CD4-positive, alpha-beta T cell (primary cell): ENCODE results near the gene PLEKHM2. TPM values are rescaled to one million over a fixed set of nuclear protein-coding genes. Genes with fewer than 3 reads are reported as not detected.

Experiments
- ATAC-seq: fragments of 200-7000 bp; cut with Tn5 transposase; one replicate; pipeline ENCODE4 v1.10.0; 2022; ENCODE audit warnings: mild to moderate bottlenecking; ENCODE audit not compliant: poor library complexity
- CTCF ChIA-PET: fragments of 350-600 bp; sonication (Branson Sonifier 250); formaldehyde crosslinking; loops from one replicate; lab custom pipeline; 2021; ENCODE audit warnings: antibody characterized with exemption, inconsistent platforms; lab: Charles Lee
- POLR2A ChIA-PET: fragments of 350-600 bp; sonication (Branson Sonifier 250); formaldehyde crosslinking; loops from one replicate; lab custom pipeline; 2021; ENCODE audit warnings: antibody characterized with exemption, inconsistent platforms; lab: Charles Lee
- DNase-seq, 14 experiments: peaks; one replicate each; pipeline ENCODE4 v3.0.0-alpha.2; 2013 to 2020; ENCODE audit warnings: mixed read lengths in 2 of 14
- H3K27ac ChIP-seq, 2 donors: one replicate each; pipeline versions ENCODE4 v1.5.1 to v1.7.0; 2013; ENCODE audit warnings: low read length in 2 of 2, low read depth in 1 of 2, mild to moderate bottlenecking in 1 of 2
- H3K27me3 ChIP-seq, 2 experiments: 1 replicate in 1 of 2; 2 replicates in 1 of 2; pipeline versions ENCODE4 v1.6.1 to v1.7.0; 2013; ENCODE audit warnings: low read length in 2 of 2, control low read depth in 1 of 2, mild to moderate bottlenecking in 1 of 2, moderate library complexity in 1 of 2; ENCODE audit not compliant: insufficient read depth in 2 of 2, control insufficient read depth in 1 of 2
- H3K36me3 ChIP-seq: one replicate; pipeline ENCODE4 v1.6.1; 2013; ENCODE audit warnings: low read length, control low read depth; ENCODE audit not compliant: insufficient read depth
- H3K4me1 ChIP-seq: one replicate; pipeline ENCODE4 v1.6.1; 2013; ENCODE audit warnings: low read length, control low read depth; ENCODE audit not compliant: insufficient read depth
- H3K4me3 ChIP-seq: one replicate; pipeline ENCODE4 v1.5.1; 2013; ENCODE audit warnings: mild to moderate bottlenecking, low read length, moderate library complexity
- H3K9me3 ChIP-seq, 2 experiments: 1 replicate in 1 of 2; 2 replicates in 1 of 2; pipeline versions ENCODE4 v1.6.1 to v1.7.0; 2013; ENCODE audit warnings: low read length in 2 of 2, mild to moderate bottlenecking in 2 of 2, control low read depth in 1 of 2, moderate library complexity in 1 of 2; ENCODE audit not compliant: control insufficient read depth in 1 of 2, insufficient read depth in 1 of 2
- H3K27ac Mint-ChIP-seq: one replicate; pipeline ENCODE4 v1.8.0; 2020; ENCODE audit warnings: mixed read lengths
- H3K27me3 Mint-ChIP-seq: one replicate; pipeline ENCODE4 v1.8.0; 2021; ENCODE audit warnings: mixed read lengths
- H3K36me3 Mint-ChIP-seq: one replicate; pipeline ENCODE4 v1.8.0; 2021; ENCODE audit warnings: low read depth, mixed read lengths
- H3K4me1 Mint-ChIP-seq: one replicate; pipeline ENCODE4 v1.8.0; 2021; ENCODE audit warnings: low read depth, mixed read lengths
- H3K4me3 Mint-ChIP-seq: one replicate; pipeline ENCODE4 v1.8.0; 2020; ENCODE audit warnings: mild to moderate bottlenecking, mixed read lengths
- H3K9me3 Mint-ChIP-seq: one replicate; pipeline ENCODE4 v1.8.0; 2020; ENCODE audit warnings: mixed read lengths
- CTCF ChIP-seq: fragments of 200-600 bp; IDR thresholded peaks from one replicate; pipeline ENCODE4 v1.8.0; 2022; ENCODE audit warnings: antibody characterized with exemption, mild to moderate bottlenecking
- intact Hi-C, 2 experiments: fragments of 100-400 bp; cut with DNase I in 1 of 2; cut with micrococcal nuclease in 1 of 2; formaldehyde crosslinking; loops; one replicate each; pipeline versions ENCODE4 v1.15.1 to v1.9.0; 2023 to 2025; cut with DNase I, micrococcal nuclease
- polyA plus RNA-seq, 2 donors: library from polyadenylated mRNA; unstranded; fragments of 120-200 nt; gene quantifications; one replicate each; pipeline ENCODE4 v1.2.1, GENCODE V29; 2013
- total RNA-seq, 174 experiments: library from RNA in 2 of 174; stranded (reverse) in 2 of 174; gene quantifications; one replicate each; pipeline ENCODE4 v1.2.3 and lab custom pipeline; 2021 to 2026

PLEKHM2 gene
- total RNA-seq (10 to 100 TPM; 77.5 to 82.0 TPM), total RNA-seq (lab: John Stamatoyannopoulos, UW) (70.4 to 155 (median 100) reads per million in 172 experiments)
- 33.3 TPM for polyA plus RNA-seq (2013, experiment 1 of 2)
- 36.2 TPM for polyA plus RNA-seq (2013, experiment 2 of 2)

GRCh38 chr1:15684042-15684461 lies at the start of gene PLEKHM2:
Gene PLEKHM2 (plus strand): TSS chr1:15684320. CDS start chr1:15684559, 239 bp downstream.
- Histone ChIP-seq H3K4me1 (peaks cover 32% of the 10 kb centered on the region), H3K4me3 (peak within 1 kb of the TSS; percentile 93), H3K27me3 (no peaks in the 10 kb centered on the region), H3K9me3 (no peaks in the 10 kb centered on the region), H3K36me3 (no peaks in the 10 kb centered on the region), H3K27ac (peak within 1 kb of the TSS; percentile 89 to 93)
- ChIA-PET CTCF (no interaction called here), POLR2A (interaction anchor here (1.0 to 2.8 kb wide), 5 partner anchors 10 to 150 kb away, joined by 3 to 25 read pairs (median 5); no protein-coding TSS in a partner anchor)
- Mint-ChIP-seq H3K36me3 (peaks cover 15% of the 10 kb centered on the region), H3K27me3 (no peaks in the 10 kb centered on the region), H3K9me3 (no peaks in the 10 kb centered on the region), H3K27ac (peak within 1 kb of the TSS; percentile 95), H3K4me3 (peak within 1 kb of the TSS; percentile 93), H3K4me1 (peaks cover 28% of the 10 kb centered on the region)
- DNase-seq (peak; percentile 17 to 83 (median 44)), ATAC-seq (peak; percentile 90)
- intact Hi-C loops = loop anchor here in 1 of 2 experiments (5.0 kb wide), 2 partner anchors 67 to 152 kb away; partner anchors contain the start of gene DDI2
- TF ChIP-seq CTCF = no peak

- no peak overlapping the region for H3K4me3 Mint-ChIP-seq
- Histone ChIP-seq H3K4me3 (no peak overlapping the region), H3K9me3 (no peaks in the 10 kb centered on the region), H3K4me1 (no peaks in the 10 kb centered on the region), H3K27me3 (no peaks in the 10 kb centered on the region), H3K36me3 (peaks cover 86% of the 10 kb centered on the region), H3K27ac (no peak overlapping the region)
- no peak for ATAC-seq
- no peaks in the 10 kb centered on the region for H3K4me1 Mint-ChIP-seq
- intact Hi-C loops = no loop called here
- TF ChIP-seq CTCF = no peak
- ChIA-PET POLR2A (no interaction called here), CTCF (no interaction called here)
- peaks cover 91% of the 10 kb centered on the region for H3K36me3 Mint-ChIP-seq
- no peaks in the 10 kb centered on the region for H3K27me3 Mint-ChIP-seq
- no peak overlapping the region for H3K27ac Mint-ChIP-seq
- no peak for DNase-seq
- H3K9me3 Mint-ChIP-seq = no peaks in the 10 kb centered on the region
Observed at GRCh38 chr1:15636436-15636835, 47.7 kb upstream of the PLEKHM2 start.

GRCh38 chr1:15637826-15638225 lies 46.3 kb upstream of the PLEKHM2 start:
- DNase-seq (no peak), ATAC-seq (no peak)
- peaks cover 81% of the 10 kb centered on the region for H3K36me3 ChIP-seq
- H3K4me1 ChIP-seq = no peaks in the 10 kb centered on the region
- Mint-ChIP-seq H3K27ac (no peak overlapping the region), H3K4me1 (no peaks in the 10 kb centered on the region), H3K4me3 (no peak overlapping the region), H3K9me3 (no peaks in the 10 kb centered on the region), H3K36me3 (peaks cover 92% of the 10 kb centered on the region), H3K27me3 (no peaks in the 10 kb centered on the region)
- TF ChIP-seq CTCF = no peak
- ChIA-PET CTCF (no interaction called here), POLR2A (no interaction called here)
- H3K9me3 ChIP-seq = no peaks in the 10 kb centered on the region
- H3K4me3 ChIP-seq = no peak overlapping the region
- no peak overlapping the region for H3K27ac ChIP-seq
- intact Hi-C loops = no loop called here
- no peaks in the 10 kb centered on the region for H3K27me3 ChIP-seq
